ENCODE results near the gene PDCD11. TPM values are rescaled to one million over a fixed set of nuclear protein-coding genes. Genes with fewer than 3 reads are reported as not detected.
A peak's percentile ranks its signal among the peaks of the same experiment; 100 is the strongest.

PDCD11 gene
- total RNA-seq, 1 experiment from 2014 or later = 81.7 TPM

DNA sequence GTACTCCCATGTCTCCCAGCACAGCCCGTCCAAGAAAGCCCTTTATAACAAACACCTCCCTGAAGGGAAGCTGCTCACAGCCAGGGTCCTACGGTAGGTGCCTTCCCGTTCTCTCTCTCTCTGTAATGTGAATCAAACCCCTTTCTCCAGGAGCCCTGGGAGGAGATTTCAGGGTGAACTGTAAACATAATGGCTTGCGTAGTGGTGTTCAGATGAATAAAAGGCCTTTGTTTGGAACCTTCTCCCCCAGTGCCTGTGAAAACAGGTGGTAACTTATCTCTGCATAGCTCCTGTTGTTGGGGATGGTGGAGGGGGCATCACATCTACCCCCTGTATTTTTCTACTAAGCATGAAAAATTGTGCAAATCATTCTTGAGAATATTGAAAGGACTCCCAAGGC is 43.4 kb downstream of the PDCD11 start:
- POLR2A ChIA-PET = interaction anchor here (0.8 kb wide), 1 partner anchor 26 kb away, joined by 3 read pairs; no protein-coding TSS in a partner anchor
- H3K27ac Mint-ChIP-seq (ENCODE audit: low read depth, unreplicated experiment) = no peak overlapping the region
- H3K27me3 Mint-ChIP-seq (ENCODE audit: insufficient read depth, unreplicated experiment) = no peaks in the 10 kb centered on the region
- DNase-seq (ENCODE audit: unreplicated experiment) = no peak
- CTCF ChIA-PET = interaction anchor here (2.1 kb wide), 1 partner anchor 46 kb away, joined by 7 read pairs; no protein-coding TSS in a partner anchor
- H3K4me1 Mint-ChIP-seq (ENCODE audit: insufficient read depth, unreplicated experiment) = no peaks in the 10 kb centered on the region
- intact Hi-C loops (cut with micrococcal nuclease) = no loop called here
- TF ChIP-seq, protein P1, sequence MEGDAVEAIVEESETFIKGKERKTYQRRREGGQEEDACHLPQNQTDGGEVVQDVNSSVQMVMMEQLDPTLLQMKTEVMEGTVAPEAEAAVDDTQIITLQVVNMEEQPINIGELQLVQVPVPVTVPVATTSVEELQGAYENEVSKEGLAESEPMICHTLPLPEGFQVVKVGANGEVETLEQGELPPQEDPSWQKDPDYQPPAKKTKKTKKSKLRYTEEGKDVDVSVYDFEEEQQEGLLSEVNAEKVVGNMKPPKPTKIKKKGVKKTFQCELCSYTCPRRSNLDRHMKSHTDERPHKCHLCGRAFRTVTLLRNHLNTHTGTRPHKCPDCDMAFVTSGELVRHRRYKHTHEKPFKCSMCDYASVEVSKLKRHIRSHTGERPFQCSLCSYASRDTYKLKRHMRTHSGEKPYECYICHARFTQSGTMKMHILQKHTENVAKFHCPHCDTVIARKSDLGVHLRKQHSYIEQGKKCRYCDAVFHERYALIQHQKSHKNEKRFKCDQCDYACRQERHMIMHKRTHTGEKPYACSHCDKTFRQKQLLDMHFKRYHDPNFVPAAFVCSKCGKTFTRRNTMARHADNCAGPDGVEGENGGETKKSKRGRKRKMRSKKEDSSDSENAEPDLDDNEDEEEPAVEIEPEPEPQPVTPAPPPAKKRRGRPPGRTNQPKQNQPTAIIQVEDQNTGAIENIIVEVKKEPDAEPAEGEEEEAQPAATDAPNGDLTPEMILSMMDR (IDR thresholded peaks at IDR 0.05; ENCODE audit: unreplicated experiment) = no peak
- H3K36me3 Mint-ChIP-seq (ENCODE audit: insufficient read depth, unreplicated experiment) = peaks cover 98% of the 10 kb centered on the region
- no peaks in the 10 kb centered on the region for H3K9me3 Mint-ChIP-seq (ENCODE audit: unreplicated experiment)
- H3K4me3 Mint-ChIP-seq (ENCODE audit: unreplicated experiment) = no peak overlapping the region
- no TSS peak for BruUV-seq (replicated peaks)

DNA sequence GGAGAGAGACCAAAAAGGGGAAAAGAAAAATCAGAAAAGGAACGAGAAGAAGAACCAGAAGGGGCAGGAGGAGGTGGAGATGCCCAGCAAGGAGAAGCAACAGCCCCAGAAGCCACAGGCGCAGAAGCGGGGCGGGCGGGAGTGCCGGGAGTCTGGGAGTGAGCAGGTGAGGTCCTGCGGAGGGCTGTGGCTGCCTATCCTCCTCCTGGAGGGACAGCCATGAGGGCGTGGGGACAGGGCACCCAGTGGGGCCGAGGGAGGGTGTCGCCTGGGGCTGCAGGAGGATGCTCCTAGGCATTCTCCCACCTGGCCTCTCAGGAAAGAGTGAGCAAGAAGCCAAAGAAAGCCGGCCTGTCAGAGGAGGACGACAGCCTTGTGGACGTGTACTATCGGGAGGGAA is 44.0 kb downstream of the PDCD11 start:
- no peak overlapping the region for H3K4me3 Mint-ChIP-seq (ENCODE audit: unreplicated experiment)
- H3K27me3 Mint-ChIP-seq (ENCODE audit: insufficient read depth, unreplicated experiment) = no peaks in the 10 kb centered on the region
- ChIA-PET CTCF (interaction anchor here (0.7 to 2.1 kb wide), 3 partner anchors 11 to 45 kb away, joined by 3 to 7 read pairs (median 3); no protein-coding TSS in a partner anchor), POLR2A (no interaction called here)
- intact Hi-C loops (cut with micrococcal nuclease) = no loop called here
- TF ChIP-seq, protein P1 (IDR thresholded peaks at IDR 0.05; ENCODE audit: unreplicated experiment) = no peak
- no peak for DNase-seq (ENCODE audit: unreplicated experiment)
- H3K36me3 Mint-ChIP-seq (ENCODE audit: insufficient read depth, unreplicated experiment) = peaks cover 98% of the 10 kb centered on the region
- no peaks in the 10 kb centered on the region for H3K4me1 Mint-ChIP-seq (ENCODE audit: insufficient read depth, unreplicated experiment)
- BruUV-seq (replicated peaks) = TSS peak; percentile 34
- no peaks in the 10 kb centered on the region for H3K9me3 Mint-ChIP-seq (ENCODE audit: unreplicated experiment)
- H3K27ac Mint-ChIP-seq (ENCODE audit: low read depth, unreplicated experiment) = no peak overlapping the region

DNA sequence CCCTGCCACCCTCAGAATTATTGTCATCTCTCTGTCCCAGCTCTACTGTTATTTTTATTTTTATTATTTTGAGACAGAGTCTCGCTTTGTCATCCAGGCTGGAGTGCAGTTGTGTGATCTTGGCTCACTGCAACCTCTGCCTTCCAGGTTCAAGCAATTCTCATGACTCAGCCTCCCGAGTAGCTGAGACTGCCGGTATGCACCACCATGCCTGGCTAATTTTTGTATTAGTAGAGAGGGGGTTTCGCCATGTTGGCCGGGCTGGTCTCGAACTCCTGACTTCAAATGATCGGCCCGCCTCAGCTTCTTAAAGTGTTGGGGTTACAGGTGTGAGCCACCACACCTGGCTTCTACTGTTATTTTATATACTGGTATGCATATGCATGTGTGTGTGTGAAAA is 44.8 kb downstream of the PDCD11 start:
- intact Hi-C loops (cut with micrococcal nuclease) = no loop called here
- Mint-ChIP-seq H3K36me3 (ENCODE audit: insufficient read depth, unreplicated experiment) (peaks cover 98% of the 10 kb centered on the region), H3K27me3 (ENCODE audit: insufficient read depth, unreplicated experiment) (no peaks in the 10 kb centered on the region), H3K4me3 (ENCODE audit: unreplicated experiment) (no peak overlapping the region), H3K9me3 (ENCODE audit: unreplicated experiment) (no peaks in the 10 kb centered on the region), H3K4me1 (ENCODE audit: insufficient read depth, unreplicated experiment) (no peaks in the 10 kb centered on the region), H3K27ac (ENCODE audit: low read depth, unreplicated experiment) (no peak overlapping the region)
- CTCF ChIA-PET = interaction anchor here (0.7 to 2.1 kb wide), 3 partner anchors 10 to 45 kb away, joined by 3 to 7 read pairs (median 3); no protein-coding TSS in a partner anchor
- POLR2A ChIA-PET = interaction anchor here (0.6 kb wide), 1 partner anchor 84 kb away, joined by 3 read pairs; no protein-coding TSS in a partner anchor
- no peak for DNase-seq (ENCODE audit: unreplicated experiment)
- TF ChIP-seq, protein P1 (IDR thresholded peaks at IDR 0.05; ENCODE audit: unreplicated experiment) = no peak
- no TSS peak for BruUV-seq (replicated peaks)

DNA sequence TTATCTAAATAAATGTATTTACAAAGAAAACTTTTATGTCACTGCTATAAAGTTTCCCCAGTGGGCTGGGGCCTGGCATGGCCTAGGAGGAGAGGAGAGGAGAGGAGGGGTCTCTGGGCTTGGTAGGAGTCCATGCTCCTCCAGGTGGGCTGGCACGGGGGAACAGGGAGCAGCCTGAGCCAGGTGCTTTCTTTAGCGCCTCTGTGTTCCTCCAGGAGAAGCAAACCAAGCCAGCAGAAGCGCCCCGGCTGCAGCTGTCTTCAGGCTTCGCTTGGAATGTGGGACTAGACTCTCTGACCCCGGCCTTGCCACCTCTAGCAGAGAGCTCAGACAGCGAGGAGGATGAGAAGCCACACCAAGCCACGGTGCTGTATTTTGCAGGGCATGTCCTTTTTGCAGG is 45.2 kb downstream of the PDCD11 start:
- Mint-ChIP-seq H3K9me3 (ENCODE audit: unreplicated experiment) (no peaks in the 10 kb centered on the region), H3K27me3 (ENCODE audit: insufficient read depth, unreplicated experiment) (no peaks in the 10 kb centered on the region), H3K4me1 (ENCODE audit: insufficient read depth, unreplicated experiment) (no peaks in the 10 kb centered on the region), H3K27ac (ENCODE audit: low read depth, unreplicated experiment) (no peak overlapping the region), H3K4me3 (ENCODE audit: unreplicated experiment) (no peak overlapping the region), H3K36me3 (ENCODE audit: insufficient read depth, unreplicated experiment) (peaks cover 97% of the 10 kb centered on the region)
- TF ChIP-seq, protein P1 (IDR thresholded peaks at IDR 0.05; ENCODE audit: unreplicated experiment) = no peak
- BruUV-seq (replicated peaks) = no TSS peak
- DNase-seq (ENCODE audit: unreplicated experiment) = no peak
- intact Hi-C loops (cut with micrococcal nuclease) = no loop called here
- POLR2A ChIA-PET = interaction anchor here (0.6 to 1.0 kb wide), 2 partner anchors 8 to 85 kb away, joined by 3 read pairs; no protein-coding TSS in a partner anchor
- CTCF ChIA-PET = interaction anchor here (0.5 to 2.1 kb wide), 2 partner anchors 44 to 271 kb away, joined by 3 to 7 read pairs; no protein-coding TSS in a partner anchor

All from MCF 10A (cell line).